Stimulated activated CD8-positive, alpha-beta memory T cell treated with anti-CD3 and anti-CD28 coated beads, Interleukin-7, amount 100 ng/mL, for 24 hours (primary cell): ENCODE results near the gene ENTPD1.
"Not testable (repeated sequence)": the region's sequence is repeated elsewhere in the genome, so short reads cannot be mapped to it uniquely, and the experiment has no call there.

Source experiments
- DNase-seq: peaks from one replicate; pipeline ENCODE4 v3.0.0-alpha.2; 2020; ENCODE audit warnings: low read depth

ENTPD1 gene

DNA sequence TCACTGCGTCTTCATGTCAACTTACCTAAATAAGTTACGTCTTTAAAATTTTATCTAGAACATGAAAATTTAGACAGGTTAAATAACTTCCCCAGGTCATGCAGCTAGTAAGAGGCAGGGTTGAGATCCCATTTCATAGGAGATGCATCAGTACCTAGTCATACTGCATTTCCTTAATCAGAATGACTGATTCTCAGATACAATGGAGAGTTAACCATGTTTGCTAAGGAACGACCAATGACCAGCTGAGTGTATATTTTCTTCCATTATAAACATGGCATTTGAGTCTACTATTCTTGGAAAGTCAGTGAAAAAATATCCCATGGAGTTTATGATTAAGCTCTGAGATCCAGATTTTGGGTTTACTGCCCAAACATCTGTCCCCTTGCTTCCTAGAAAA is 39.6 kb downstream of the ENTPD1 start:
- DNase-seq = no peak

DNA sequence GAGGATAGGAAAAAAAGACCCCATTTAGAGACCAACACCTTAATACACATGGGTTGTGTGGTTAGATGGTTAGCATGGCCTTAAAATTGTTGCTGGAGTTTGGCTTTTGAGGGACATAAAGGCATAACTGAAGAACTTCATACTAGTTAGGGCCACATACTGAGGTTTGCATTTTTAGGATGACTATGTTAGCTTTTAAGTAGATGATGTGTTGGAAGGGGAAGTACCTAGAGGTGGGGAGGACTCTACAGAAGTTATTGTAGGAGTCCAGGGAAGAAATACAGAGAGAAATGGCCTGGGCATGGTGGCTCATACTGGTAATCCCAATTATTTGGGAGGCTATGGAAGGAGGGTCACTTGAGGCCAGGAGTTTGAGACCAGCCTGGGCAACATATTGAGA is 40.5 kb downstream of the ENTPD1 start:
- DNase-seq = no peak

DNA sequence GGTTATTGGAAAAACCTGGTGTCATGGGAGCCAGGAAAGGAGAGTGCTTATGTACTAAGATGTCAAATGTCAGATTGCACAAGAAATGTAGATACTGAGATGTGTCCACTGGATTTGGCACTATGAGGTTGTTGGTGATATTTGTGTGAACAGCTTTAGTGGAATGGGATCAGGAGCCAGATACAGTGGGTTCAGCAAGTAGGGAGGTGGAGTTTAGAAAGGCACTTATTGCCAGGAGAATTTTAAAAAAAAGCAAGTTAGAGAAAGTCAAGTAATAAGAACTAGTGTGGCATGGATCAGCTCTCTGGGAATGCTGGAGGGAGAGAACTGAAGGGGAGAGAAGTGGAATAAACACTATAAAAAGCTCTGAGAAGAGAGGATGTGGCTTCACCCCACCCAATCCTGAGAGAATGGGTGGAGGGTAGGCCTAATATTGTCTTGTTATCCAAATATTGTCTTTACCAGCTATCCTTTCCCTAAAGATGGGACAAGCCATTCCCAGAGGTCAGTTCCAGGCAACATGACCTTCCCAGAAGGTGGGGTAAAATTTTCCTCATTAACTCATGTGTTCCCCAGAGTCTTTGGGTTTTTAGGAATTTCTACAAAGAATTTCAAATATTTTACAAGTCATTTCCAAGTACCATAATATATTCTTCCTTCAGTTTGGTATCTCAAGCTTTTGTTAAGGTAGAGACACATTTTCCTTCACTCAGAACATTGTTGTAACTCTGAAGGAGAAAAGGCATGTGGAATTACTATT is 42.3 kb downstream of the ENTPD1 start:
- no peak for DNase-seq

DNA sequence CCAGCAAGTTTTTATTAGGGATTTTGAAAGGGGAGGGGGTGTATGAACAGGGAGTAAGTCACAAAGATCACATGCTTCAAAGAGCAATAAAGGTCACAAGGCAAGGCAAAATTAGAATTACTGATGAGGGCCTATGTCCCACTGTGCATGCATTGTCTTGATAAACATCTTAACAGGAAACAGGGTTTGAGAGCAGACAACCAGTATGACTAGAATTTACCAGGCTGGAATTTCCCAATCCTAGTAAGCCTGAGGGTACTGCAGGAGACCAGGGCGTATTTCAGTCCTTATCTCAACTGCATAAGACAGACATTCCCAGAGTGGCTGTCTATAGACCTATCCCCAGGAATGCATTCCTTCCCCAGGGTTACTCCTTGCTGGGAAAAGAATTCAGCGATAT is 44.3 kb downstream of the ENTPD1 start:
- DNase-seq = not testable (repeated sequence)

DNA sequence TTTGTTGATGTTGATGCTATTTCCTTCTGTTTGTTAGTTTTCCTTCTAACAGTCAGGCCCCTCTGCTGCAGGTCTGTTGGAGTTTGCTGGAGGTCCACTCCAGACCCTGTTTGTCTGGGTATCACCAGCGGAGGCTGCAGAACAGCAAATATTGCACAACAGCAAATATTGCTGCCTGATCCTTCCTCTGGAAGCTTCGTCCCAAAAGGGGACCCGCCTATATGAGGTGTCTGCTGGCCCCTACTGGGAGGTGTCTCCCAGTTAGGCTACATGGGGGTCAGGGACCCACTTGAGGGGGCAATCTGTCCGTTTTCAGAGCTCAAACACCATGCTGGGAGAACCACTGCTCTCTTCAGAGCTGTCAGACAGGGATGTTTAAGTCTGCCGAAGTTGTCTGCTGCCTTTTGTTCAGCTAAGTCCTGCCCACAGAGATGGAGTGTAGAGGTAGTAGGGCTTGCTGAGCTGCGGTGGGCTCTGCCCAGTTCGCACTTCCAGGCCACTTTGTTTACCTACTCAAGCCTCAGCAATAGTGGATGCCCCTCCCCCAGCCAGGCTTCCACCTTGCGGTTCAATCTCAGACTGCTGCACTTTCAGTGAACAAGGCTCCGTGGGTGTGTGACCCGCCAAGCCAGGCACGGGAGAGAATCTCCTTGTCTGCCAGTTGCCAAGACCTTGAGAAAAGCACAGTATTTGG is 50.9 kb downstream of the ENTPD1 start:
- not testable (repeated sequence) for DNase-seq

DNA sequence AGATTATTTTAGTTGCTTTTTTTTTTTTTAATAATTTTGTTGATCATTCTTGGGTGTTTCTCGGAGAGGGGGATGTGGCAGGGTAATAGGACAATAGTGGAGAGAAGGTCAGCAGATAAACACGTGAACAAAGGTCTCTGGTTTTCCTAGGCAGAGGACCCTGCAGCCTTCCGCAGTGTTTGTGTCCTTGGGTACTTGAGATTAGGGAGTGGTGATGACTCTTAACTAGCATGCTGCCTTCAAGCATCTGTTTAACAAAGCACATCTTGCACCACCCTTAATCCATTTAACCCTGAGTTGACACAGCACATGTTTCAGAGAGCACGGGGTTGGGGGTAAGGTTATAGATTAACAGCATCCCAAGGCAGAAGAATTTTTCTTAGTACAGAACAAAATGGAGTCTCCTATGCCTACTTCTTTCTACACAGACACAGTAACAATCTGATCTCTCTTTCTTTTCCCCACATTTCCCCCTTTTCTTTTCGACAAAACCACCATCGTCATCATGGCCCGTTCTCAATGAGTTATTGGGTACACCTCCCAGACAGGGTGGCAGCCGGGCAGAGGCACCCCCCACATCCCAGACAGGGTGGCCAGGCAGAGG is 52.8 kb downstream of the ENTPD1 start:
- DNase-seq = not testable (repeated sequence)

DNA sequence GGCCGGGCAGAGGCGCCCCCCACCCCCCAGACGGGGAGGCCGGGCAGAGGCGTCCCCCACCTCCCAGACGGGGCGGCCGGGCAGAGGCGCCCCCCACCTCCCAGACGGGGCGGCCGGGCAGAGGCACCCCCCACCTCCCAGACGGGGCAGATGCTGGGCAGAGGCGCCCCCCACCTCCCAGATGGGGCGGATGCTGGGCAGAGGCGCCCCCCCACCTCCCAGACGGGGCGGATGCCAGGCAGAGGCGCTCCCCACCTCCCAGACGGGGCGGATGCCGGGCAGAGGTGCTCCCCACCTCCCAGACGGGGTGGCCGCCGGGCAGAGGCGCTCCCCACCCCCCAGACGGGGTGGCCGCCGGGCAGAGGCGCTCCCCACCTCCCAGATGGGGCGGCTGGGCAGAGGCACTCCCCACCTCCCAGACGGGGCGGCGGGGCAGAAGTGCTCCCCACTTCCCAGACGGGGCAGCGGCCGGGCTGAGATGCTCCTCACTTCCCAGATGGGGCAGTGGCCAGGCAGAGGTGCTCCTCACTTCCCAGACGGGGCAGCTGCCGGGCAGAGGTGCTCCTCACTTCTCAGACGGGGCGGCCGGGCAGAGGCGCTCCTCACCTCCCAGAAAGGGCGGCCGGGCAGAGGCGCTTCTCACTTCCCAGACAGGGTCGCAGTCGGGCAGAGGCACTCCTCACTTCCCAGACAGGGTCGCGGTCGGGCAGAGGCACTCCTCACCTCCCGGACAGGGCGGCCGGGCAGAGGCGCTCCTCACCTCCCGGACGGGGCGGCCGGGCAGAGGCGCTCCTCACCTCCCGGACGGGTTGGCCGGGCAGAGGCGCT is 53.6 kb downstream of the ENTPD1 start:
- DNase-seq = no peak

DNA sequence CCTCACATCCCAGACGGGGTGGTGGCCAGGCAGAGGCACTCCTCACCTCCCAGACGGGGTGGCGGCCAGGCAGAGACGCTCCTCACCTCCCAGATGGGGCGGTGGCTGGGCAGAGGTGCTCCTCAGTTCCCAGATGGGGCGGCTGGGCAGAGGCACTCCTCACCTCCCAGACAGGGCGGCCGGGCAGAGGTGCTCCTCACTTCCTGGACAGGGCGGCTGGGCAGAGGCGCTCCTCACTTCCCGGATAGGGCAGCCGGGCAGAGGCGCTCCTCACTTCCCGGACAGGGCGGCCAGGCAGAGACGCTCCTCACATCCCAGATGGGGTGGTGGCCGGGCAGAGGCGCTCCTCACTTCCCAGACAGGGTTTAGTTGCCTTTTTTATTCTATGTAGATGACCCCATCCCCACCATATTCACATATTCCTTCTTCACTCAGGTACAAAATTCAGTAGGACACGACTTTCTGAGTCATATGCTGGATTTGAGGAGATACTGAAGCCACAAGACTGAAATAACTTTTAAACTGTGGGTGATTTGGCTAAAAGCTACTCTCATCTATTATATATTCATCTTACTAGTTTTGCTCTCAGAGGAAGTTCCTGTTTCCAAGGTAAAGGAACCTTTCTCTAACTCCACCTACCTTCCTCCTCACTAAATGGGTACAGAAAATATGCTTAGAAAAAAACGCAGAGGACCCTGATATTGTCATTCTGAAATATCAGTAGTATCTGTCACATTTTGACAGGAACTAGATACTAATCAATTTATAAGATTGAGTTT is 54.4 kb downstream of the ENTPD1 start:
- DNase-seq = no peak

DNA sequence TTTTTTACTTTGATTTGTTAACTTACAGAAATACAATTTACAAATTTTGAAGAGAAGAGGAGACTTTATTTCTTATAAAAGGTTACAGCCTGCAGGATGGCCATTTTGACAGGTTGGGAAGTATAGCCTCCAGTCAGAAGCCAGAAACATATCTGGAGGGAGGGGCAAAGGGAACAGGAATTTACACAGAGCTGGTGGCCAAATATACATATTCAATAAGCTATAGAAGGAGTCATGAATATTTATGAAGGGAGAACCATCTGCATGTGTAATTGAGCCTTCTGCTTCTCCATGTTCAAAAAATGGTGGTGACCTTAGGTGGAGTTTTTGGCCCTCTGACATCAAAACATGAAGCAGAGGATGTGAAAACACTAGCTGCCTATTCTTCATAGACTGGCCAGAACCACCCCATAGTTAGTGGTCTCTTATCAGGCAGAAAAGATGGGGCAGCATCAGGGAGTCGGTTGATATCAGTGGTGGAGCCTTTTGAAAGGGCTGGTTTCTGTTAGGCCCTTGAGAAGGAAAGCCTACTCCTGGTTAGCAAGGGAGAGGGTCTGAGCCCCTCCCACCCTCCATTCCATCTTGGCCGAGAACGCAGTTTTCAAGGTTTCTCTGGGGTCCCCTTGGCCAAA is 57.2 kb downstream of the ENTPD1 start:
- DNase-seq = no peak

DNA sequence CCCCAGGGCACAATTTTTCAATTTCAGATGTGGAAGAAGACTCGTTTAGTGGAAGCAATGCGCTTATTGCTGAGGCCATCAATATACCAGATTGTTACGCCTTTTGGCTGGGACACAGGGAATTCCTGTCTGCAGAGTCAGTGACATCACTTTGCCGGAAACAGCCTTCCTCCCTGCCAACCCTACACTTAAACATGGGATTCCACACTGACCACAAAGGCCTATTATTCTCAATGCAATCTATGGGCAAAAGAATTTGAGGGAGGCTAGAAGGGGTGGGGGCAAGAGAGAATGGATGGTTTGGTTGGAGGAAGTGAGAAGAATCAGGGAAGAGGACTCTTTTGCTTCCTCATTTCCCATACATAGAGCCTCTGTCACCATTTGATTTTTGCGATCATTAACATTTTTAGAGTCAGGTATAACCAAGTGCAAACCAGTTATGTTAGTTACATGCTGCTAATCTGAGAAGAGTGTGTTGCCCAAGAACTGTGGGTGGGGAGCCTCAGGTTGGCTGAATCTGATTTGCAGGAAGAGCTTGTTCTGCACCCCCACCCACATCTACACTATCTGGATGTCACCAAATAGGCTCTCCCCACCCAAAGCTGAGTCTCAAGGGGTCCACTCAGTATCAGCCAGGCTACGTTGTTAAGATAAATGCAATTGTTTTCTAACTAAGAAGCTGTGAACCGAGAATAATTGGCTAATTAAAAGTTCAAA is 58.2 kb downstream of the ENTPD1 start:
- DNase-seq = no peak

DNA sequence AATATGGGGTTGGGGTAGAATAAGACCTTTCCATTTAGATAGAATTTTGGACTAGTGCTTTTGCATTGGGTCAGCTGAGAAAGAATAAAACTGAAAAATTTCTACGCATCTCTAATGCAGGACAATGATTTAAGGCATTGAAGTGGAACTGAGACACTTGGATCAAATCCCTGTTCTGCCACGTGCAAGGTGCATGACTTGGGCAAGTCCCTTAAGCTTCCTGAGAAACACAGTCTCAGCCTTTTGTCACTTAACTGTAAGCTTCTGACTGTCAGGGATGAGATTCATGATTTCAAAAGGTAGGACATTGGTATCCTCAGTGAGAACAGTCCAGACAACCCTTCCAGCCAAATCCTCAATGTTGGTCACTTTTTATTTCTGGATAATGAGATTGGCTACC is 59.2 kb downstream of the ENTPD1 start:
- no peak for DNase-seq

DNA sequence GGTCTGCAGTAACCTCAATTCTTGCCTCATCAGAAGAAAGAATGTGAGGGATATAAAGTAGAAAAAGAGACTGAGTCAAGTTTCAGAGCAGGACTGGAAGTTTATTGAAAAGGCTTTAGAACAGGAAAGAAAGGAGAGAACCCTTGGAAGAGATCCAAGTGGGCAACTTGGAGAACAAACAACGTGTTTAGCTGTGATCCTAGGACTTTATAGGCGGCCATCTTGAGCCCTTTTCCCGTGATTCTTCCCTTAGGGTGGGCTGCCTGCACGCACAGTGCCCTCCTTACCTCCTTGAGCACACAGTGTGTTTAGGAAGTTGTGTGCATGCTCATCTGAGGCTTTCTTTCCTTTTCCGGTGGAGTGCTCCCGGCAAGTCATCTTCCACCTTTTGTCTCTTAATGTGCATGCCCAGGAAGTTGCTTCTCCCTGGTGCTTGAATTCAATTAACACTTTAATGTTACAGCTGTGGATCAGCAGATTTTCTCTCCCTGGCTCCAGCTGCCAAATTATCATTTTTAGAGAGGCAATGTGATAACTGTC is 59.8 kb downstream of the ENTPD1 start:
- DNase-seq = no peak

DNA sequence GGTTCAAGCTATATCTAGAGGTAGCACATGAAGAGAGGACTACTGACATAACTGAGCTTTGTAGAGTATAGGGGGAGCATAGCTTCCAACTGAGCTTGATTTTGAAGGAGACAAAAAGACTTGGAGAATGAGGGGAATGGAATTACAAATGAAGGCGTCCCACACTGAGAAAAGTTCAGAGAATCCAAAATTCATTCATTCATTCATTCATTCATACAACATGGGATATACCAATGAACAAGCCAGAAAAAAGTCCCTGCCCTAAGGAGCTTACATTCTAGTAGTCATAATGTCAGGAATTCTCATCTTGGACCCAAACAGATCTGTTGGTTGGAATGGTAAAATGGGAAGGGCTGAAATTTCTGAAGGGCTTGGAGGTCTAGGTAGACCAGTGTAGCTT is 62.0 kb downstream of the ENTPD1 start:
- no peak for DNase-seq

DNA sequence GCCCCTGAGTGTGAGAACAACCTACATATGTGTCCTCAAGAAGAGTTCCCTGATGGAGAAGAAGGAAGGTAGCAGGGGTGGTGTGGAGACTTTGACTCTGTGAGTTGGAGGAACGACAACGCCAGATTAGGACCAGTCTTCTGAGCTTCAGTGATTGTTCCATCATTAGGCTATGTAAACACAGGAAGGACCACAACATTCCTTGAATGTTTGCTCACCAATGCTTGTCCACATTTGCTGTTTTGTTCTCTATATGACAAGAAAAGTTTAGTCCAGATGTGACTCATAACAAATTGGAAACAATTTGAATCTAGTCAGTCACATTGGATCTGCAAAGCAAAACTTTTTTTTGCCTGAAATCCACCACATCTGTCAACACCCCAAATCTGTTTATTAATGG is 62.7 kb downstream of the ENTPD1 start:
- no peak for DNase-seq

DNA sequence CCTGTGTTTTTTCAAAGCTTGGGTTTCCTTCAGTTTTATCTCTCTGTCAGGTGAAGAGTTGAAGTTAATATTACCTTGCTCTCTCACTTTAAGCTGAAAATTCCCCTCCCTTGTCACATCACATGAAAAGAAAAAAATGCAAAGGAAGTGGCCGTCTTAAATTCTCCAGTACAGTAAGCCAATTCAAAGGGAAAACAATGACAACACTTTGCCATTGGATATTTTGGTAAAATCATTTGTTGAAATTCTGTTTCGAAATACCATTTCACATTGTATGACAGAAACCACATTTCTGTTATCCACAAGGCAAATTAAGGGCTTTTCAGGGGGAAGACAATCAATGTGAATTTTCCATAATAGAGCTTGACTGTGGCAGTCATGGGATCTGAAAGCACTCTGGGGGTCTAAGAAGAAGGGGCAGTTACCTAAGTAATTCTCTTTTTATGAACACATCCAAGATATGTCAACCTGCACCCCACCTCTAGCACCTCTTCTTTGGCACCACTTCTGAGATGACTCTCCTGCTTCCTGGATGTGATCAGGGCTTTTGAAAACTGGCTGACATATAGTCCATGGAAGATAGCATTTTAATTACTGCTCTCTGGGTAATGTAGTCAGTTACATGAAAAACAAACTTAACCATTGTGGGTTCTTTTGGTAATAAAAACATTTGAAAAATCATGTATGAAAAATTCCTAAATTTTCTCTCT is 63.8 kb downstream of the ENTPD1 start:
- DNase-seq = no peak

DNA sequence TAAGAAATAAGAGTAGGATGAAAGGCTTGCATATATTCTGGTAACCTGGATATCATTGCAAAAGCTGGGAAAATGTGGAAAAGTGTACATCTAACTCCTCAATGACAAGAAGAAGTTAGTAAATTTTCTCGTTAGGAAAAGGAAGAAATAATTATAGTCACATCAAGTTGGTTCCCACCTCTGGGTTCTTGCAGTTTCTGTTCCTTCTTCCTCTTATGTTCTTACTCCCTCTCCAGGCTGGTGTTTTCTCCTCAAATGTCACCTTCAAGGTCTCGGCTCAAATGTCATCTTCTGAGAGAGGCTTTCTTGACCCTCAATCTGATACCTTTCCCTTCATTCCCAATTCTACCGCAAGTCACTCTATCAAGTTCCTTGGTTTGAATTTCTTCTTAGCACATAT is 64.4 kb downstream of the ENTPD1 start:
- DNase-seq = no peak

DNA sequence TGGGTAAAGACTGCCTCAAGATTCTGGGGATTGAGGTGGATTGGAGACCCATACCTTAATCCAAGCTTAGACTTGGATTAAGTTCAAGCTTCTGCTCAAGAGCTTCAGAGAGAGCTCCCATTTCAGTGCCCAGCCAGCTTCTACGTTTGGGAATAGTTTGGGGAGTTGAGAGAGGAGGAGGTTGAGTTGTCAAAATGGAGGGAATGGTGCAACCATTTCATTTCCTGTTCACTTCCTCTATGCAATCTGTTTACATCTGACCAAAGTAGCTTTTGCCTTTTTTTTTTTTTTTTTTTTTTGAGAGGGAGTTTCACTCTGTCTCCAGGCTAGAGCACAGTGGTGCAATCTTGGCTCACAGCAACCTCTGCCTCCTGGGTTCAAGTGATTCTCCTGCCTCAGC is 65.8 kb downstream of the ENTPD1 start:
- DNase-seq = no peak

DNA sequence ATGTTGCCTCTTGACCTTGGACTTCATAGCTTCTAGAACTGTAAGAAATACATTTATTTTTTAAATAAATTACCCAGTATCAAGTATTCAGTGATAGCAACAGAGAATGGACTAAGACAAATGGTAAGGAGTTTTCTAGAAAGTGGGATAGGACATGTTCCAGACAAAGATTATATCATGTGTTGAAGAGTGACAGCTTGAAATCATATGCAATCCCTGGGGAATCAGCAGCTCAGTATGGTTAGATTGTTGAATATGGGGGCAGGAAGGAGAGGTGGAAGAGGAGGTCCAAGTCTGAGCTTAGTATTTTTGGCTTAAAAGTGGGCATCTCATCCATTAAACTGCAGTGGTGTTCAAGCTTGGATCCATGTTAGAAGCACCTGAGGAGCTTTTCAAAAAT is 74.1 kb downstream of the ENTPD1 start:
- DNase-seq = no peak

DNA sequence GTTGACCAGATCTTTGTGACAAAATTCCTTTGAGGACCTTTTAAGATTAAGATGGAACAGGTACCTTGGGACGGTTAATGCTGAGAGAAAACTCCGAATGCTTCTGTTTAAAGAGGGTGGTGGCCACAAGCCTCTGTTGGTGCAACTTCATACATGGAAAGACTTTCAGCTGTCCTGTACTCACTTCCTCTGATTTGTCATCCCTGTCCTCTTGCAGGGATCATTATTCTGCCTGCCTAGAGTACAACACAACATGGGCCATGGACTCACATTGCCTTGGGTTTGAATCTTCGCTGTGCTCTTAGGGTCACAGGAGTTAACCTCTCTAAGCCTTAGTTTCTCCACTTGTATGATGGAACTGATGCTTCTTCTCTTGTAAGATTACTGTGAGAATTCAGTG is 75.1 kb downstream of the ENTPD1 start:
- no peak for DNase-seq

DNA sequence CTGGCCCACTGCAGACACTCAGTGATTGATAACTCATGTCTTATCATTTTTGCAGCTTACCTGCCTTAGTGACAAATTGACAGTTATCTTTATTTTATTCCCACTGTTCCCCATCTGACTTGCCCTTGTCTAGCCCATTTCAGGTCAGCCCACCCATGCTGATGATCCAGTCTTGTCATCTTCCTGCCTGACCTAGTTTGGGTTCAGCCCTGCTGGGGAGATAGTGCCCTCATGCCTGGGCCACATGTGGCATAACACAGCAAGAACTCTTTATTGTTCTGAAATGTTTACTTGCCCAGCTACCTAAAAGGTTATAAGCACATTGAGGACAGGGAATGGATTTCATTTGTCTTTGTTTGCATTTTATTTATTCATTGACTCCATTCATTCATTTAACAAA is 75.6 kb downstream of the ENTPD1 start:
- no peak for DNase-seq
